ENCODE data around the gene NDUFS8.

NDUFS8 gene

DNA sequence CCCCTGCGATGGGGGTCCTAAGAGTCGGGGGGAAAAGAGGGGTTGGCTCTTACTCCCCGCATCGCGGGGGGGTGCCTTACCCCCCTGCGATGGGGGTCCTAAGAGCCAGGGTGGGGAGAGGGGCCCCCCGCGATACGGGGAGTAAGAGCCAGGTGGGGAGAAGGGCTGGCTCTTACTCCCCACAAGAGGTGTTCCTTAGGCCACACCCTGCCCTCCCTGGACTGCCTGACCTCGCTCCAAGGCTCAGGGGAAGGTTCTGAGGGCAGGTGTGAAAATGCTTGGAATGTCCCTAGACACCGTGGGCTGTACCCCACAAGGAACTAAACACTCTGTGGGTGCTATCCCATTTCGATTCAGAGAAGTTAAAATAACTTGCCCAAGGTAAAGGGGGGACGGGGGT, 34.4 kb upstream of the NDUFS8 start:
- TF ChIP-seq, protein P1, sequence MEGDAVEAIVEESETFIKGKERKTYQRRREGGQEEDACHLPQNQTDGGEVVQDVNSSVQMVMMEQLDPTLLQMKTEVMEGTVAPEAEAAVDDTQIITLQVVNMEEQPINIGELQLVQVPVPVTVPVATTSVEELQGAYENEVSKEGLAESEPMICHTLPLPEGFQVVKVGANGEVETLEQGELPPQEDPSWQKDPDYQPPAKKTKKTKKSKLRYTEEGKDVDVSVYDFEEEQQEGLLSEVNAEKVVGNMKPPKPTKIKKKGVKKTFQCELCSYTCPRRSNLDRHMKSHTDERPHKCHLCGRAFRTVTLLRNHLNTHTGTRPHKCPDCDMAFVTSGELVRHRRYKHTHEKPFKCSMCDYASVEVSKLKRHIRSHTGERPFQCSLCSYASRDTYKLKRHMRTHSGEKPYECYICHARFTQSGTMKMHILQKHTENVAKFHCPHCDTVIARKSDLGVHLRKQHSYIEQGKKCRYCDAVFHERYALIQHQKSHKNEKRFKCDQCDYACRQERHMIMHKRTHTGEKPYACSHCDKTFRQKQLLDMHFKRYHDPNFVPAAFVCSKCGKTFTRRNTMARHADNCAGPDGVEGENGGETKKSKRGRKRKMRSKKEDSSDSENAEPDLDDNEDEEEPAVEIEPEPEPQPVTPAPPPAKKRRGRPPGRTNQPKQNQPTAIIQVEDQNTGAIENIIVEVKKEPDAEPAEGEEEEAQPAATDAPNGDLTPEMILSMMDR (IDR thresholded peaks at IDR 0.05; ENCODE audit: insufficient read depth, low read depth, low read length, missing control alignments) = no peak
- H3K4me3 ChIP-seq (ENCODE audit: low read length) = no peak overlapping the region

DNA sequence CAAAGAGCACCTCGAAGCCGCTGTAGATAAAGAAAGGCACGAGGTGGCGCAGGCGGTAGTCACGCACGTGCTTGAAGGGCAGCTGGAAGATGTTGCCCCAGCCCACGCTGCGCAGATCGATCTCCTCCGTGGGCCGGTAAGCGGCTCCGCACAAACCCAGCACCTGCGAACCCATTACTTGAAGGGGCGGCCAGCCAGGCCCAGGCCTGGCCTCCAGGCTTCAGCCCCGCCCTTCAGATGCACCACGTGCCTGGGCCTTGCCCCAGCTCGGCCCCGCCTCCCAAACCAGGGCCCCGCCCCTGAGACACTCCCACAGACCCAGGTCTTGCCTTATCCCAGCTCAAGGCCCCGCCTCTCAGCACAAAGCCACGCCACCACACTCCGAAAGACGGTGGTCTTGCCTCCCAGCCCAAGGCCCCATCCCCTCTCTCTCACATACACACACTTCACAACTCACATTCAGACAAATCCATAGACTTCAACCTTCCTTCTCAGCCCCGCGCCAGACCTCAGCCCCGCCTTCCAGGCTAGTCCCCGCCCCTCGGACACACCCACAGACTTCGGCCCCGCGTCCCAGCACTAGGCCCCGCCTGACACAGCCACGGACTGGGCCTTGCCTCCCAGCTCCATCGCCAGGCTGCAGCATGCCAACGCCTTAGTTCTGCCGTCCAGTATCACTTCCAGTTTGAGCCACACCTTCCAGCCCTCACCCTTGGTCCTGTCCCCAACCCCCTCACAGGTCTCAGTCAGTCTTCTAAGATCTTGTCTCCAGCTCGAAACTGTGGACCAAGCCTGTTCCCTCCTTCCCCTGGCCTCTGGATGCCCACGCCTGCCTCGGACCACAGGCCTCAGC, 33.6 kb upstream of the NDUFS8 start:
- TF ChIP-seq, protein P1 (IDR thresholded peaks at IDR 0.05; ENCODE audit: insufficient read depth, low read depth, low read length, missing control alignments) = no peak
- DNase-seq (ENCODE audit: low read depth) = peak; percentile 66
- H3K4me3 ChIP-seq (ENCODE audit: low read length) = no peak overlapping the region

More for the DNA sequence above, 34.4 kb upstream of the NDUFS8 start:
- no peak for DNase-seq (ENCODE audit: low read depth)

DNA sequence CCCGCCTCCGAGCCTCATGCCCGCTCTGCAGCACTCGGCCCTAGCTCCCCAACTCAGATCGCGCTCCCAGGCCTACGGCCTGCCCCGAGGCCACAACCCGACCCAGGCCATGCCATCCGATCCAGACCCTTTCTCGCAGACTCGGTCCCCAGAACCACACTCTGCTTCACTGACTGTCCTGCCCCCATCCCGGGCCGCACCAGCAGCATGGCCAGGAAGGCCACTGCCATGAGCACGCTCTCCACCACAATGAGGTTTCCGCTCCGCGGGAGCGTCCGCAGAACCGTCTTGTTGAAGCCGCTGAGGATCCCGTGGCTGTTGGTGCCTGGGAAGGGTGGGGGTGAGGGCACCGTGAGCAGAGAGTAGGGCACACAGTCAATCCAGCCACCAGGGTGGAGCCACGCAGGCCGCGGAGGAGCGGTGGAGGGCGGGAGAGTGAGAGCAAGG, 33.0 kb upstream of the NDUFS8 start:
- no peak for DNase-seq (ENCODE audit: low read depth)
- TF ChIP-seq, protein P1 (IDR thresholded peaks at IDR 0.05; ENCODE audit: insufficient read depth, low read depth, low read length, missing control alignments) = no peak
- no peak overlapping the region for H3K4me3 ChIP-seq (ENCODE audit: low read length)

DNA sequence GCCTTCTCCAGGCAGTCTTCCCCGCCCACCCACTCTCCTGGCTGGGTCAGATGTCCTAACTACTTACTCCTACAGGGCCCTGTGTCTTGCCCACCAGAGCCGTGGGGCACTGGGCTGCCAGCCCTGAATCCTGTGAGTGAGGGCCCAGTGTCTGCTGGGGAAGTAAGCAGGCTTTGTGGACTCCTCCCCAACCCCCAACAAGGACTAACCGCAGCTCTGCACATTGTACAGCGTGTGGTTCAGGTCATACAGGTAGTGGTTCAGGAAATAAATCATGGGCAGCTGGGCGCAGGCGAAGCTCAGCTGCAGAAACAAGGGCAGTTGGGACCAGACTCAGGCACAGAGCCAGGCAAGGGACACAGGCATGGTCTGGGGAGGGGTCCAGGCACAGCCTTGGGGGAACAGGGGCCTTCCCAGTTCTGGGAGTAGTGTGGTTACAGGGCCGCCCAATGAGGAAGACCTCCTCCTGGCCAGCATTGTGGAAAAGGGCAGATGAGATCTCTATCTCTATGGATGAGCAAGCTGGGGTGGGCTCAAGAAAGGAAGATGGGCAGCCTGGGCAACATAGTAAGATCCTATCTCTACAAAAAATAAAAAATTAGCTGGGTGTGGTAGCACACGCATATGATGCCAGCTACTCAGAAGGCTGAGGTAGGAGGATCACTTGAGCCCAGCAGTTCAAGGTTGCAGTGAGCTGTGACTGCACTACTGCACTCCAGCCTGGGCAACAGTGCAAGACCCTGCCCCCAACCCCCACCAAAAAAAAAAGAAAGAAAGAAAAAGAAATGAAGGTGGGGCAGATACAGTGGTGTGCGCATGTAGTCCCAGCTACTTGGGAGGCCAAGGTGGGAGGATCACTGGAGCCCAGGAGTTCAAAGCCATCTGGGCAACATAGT, 32.1 kb upstream of the NDUFS8 start:
- TF ChIP-seq, protein P1 (IDR thresholded peaks at IDR 0.05; ENCODE audit: insufficient read depth, low read depth, low read length, missing control alignments) = no peak
- peak; percentile 0 for DNase-seq (ENCODE audit: low read depth)
- H3K4me3 ChIP-seq (ENCODE audit: low read length) = no peak overlapping the region

DNA sequence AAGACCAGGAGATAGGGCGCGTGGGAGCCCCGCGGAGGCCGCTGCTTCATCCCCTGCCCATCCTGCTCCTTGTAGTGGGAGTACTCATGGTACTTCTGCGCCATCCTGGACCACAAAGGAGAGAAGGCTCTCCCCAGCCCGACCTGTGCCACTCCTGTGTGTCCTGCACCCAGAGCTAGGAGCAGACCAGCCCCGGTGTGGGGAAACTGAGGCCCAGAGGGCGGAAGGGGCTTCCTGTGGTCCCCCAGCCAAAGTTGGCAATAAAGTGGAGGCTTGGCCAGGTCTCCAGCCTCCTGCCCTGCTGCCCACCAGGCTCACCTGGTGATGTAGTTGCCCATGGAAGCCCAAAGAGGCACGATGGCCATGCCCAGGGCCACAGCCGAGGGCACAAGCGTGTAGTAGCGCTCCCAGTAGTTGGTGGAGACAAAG, 31.3 kb upstream of the NDUFS8 start:
- TF ChIP-seq, protein P1 (IDR thresholded peaks at IDR 0.05; ENCODE audit: insufficient read depth, low read depth, low read length, missing control alignments) = no peak
- no peak for DNase-seq (ENCODE audit: low read depth)
- no peak overlapping the region for H3K4me3 ChIP-seq (ENCODE audit: low read length)

DNA sequence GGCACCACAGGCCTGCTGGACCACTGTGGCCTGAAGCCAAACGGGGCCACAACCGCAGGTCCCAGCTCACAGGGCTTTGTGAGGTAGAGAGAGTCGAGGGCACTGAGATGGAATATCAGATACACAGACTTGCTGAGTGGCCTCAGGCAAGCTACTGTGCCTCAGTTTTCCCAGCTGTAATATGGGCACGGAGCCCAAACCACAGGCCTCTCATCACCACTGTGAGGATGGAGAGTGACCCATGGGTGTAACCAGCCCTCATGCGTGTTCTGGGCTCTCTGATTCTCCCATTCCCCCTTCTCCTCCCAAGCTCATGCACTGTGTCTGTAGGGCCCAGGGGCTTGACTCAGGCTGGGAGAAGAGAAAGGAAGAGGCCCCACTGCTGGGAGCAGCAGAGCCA, 30.8 kb upstream of the NDUFS8 start:
- H3K4me3 ChIP-seq (ENCODE audit: low read length) = no peak overlapping the region
- TF ChIP-seq, protein P1 (IDR thresholded peaks at IDR 0.05; ENCODE audit: insufficient read depth, low read depth, low read length, missing control alignments) = no peak
- no peak for DNase-seq (ENCODE audit: low read depth)
